Ovary (tissue), 3 donors: Measurements from ENCODE around the gene VAPA.
A peak's percentile ranks its signal among the peaks of the same experiment; 100 is the strongest.

ENCODE experiments used
- EP300 ChIP-seq: sonication (generic); formaldehyde crosslinking; IDR thresholded peaks from one replicate; pipeline ENCODE4 v1.6.1; 2017; ENCODE audit warnings: antibody characterized with exemption
- TF ChIP-seq, protein P1 (sequence below), 3 donors: fragments of 450-650 bp in 2 of 3; fragments of 200-600 bp in 1 of 3; IDR thresholded peaks; one replicate each; pipeline versions ENCODE4 v1.5.1 to v1.8.0; 2016 to 2022; ENCODE audit warnings: antibody characterized with exemption in 3 of 3, mild to moderate bottlenecking in 1 of 3
- donor health status: DM: no; HTN: no; CAD: no.

DNA sequence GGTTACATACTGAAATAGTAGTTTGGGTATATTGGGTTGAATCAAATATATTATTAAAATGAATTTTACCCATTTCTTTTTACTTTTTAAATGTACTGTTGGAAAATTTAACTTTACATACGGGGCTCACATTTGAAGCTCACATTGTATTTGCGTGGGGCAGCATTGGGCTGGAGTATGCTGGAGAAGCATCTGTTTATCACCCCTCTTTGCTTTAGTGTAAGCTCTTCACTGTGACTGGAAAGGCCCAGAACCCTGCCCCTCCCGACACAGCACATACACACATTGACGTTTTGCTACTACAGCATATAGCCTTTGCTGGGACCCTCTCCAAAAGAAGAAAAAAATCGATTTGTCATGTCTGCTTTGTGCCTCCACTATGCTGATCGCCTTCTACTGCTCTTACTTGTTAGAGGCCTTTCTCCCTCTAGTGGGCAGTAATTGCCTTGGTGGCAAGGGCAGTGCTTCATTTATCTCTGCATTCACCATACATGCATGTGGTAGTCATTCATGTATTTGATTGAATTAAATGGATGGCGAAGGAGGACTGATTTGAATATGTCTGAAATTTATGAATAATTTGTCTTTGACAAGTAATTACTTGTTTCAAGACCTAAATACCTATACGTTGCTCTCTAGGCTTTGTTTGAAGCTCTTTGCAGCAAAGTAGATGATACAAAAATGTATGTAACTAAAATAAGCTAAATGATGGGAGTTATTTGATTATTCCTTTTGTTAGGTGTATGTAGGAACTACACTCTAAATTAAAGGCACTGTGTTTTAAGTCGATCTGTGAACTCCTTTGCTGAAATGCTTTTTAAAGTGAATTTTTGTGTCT is 37.4 kb downstream of the VAPA start:
- TF ChIP-seq, protein P1, sequence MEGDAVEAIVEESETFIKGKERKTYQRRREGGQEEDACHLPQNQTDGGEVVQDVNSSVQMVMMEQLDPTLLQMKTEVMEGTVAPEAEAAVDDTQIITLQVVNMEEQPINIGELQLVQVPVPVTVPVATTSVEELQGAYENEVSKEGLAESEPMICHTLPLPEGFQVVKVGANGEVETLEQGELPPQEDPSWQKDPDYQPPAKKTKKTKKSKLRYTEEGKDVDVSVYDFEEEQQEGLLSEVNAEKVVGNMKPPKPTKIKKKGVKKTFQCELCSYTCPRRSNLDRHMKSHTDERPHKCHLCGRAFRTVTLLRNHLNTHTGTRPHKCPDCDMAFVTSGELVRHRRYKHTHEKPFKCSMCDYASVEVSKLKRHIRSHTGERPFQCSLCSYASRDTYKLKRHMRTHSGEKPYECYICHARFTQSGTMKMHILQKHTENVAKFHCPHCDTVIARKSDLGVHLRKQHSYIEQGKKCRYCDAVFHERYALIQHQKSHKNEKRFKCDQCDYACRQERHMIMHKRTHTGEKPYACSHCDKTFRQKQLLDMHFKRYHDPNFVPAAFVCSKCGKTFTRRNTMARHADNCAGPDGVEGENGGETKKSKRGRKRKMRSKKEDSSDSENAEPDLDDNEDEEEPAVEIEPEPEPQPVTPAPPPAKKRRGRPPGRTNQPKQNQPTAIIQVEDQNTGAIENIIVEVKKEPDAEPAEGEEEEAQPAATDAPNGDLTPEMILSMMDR (IDR thresholded peaks at IDR 0.05) = peak in 1 of 3 donors; percentile 26
- TF ChIP-seq EP300 = no peak
